ENCODE data around the gene WDR35.

DNA sequence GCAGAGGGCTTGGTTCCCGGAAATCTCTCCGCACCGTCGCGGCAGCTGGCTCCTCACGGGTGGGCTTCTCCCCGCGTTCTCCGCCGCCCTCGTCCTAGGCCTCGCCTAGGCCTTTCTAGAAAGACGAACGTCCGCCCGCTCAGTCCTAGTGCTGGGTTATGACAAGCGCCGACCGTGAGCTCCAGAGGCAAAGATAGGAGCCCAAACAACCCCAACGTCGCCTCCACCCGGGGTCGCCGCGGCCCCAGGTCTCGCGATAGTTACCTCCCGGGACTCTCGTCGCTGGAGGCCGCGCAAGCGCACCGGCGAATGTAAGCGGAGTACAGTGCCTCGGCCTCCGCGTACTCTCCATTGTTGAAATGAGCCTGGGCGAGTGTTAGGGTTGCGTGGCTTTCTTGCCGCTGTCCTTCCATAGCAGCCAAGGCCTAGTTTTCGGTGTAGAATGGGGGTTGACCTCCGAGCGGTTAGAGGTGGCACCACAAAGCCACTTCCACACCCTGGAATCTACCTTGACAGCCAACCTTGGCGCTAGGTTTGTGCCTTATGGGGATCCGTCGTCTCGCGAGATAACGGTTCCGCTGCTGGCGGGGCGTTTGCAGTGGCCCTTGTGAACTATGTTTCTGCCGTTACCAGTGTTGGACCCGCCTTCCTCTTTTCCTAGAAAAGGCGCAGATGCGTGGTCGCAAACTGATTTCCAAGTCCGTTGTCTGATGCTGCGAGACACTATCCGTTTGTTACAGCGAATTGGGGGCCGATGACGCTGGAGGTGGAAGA, 88.3 kb downstream of the WDR35 start, which contains the start of gene TTC32:
- peak in 1 of 7 experiments; percentile 32 for TF ChIP-seq CTCF (IDR thresholded peaks at IDR 0.05)
- peak; percentile 68 to 93 (median 93) for TF ChIP-seq POLR2A (IDR thresholded peaks at IDR 0.05)

Measured in body of pancreas (tissue), 4 donors.